HepG2 (cell line): ENCODE results near the gene OSR1. TPM values are rescaled to one million over a fixed set of nuclear protein-coding genes. Genes with fewer than 3 reads are reported as not detected.
A peak's percentile ranks its signal among the peaks of the same experiment; 100 is the strongest.

Experiments
- BCL6 ChIP-seq: IDR thresholded peaks from 2 replicates; pipeline ENCODE4 v1.6.1; 2016; ENCODE audit warnings: missing genetic modification reagents, missing compliant biosample characterization
- CEBPG ChIP-seq: IDR thresholded peaks from 2 replicates; pipeline ENCODE4 v1.6.1; 2016
- EP300 ChIP-seq, 3 experiments: sonication (generic) in 1 of 3; formaldehyde crosslinking in 1 of 3; IDR thresholded peaks; 2 replicates each; pipeline versions ENCODE4 v1.5.1 to v1.6.1; 2011 to 2020; ENCODE audit warnings: low read depth in 2 of 3, low read length in 2 of 3, borderline replicate concordance in 1 of 3, improper control_type of control experiment in 1 of 3, mild to moderate bottlenecking in 1 of 3, missing genetic modification reagents in 1 of 3, moderate library complexity in 1 of 3
- FOXO4 ChIP-seq: sonication (generic); formaldehyde crosslinking; conservative IDR thresholded peaks from 2 replicates; pipeline ENCODE4 v1.8.1; 2023; ENCODE audit warnings: missing genetic modification reagents
- MXD4 ChIP-seq: IDR thresholded peaks from 2 replicates; pipeline ENCODE4 v1.6.1; 2016; ENCODE audit warnings: mild to moderate bottlenecking, missing biosample characterization, missing genetic modification reagents
- PAWR ChIP-seq: sonication (generic); formaldehyde crosslinking; IDR thresholded peaks from 2 replicates; pipeline ENCODE4 v1.4.0; 2020; ENCODE audit warnings: missing genetic modification reagents, mild to moderate bottlenecking, borderline replicate concordance
- REPIN1 ChIP-seq: sonication (generic); formaldehyde crosslinking; IDR thresholded peaks from 2 replicates; pipeline ENCODE4 v1.8.0; 2022; ENCODE audit warnings: missing genetic modification reagents, low read depth, mild to moderate bottlenecking, borderline replicate concordance
- SSRP1 ChIP-seq: IDR thresholded peaks from 2 replicates; pipeline ENCODE4 v1.6.1; 2016; ENCODE audit warnings: control low read depth
- ZBED4 ChIP-seq: sonication (generic); formaldehyde crosslinking; IDR thresholded peaks from 2 replicates; pipeline ENCODE4 v1.4.0; 2020; ENCODE audit warnings: missing genetic modification reagents, borderline replicate concordance
- ZKSCAN8 ChIP-seq: IDR thresholded peaks from 2 replicates; pipeline ENCODE4 v1.6.1; 2016; ENCODE audit warnings: borderline replicate concordance, missing genetic modification reagents, missing compliant biosample characterization
- ZNF101 ChIP-seq: sonication (generic); formaldehyde crosslinking; IDR thresholded peaks from 2 replicates; pipeline ENCODE4 v1.4.0; 2020; ENCODE audit warnings: mild to moderate bottlenecking, low read depth, missing genetic modification reagents, borderline replicate concordance
- ZNF432 ChIP-seq: sonication (generic); formaldehyde crosslinking; IDR thresholded peaks from 2 replicates; pipeline ENCODE4 v1.5.0; 2020; ENCODE audit warnings: missing genetic modification reagents, mild to moderate bottlenecking, borderline replicate concordance
- ZNF530 ChIP-seq: sonication (generic); formaldehyde crosslinking; IDR thresholded peaks from 2 replicates; pipeline ENCODE4 v1.5.0; 2020; ENCODE audit warnings: low read depth, mild to moderate bottlenecking, missing genetic modification reagents
- ZNF570 ChIP-seq: sonication (generic); formaldehyde crosslinking; IDR thresholded peaks from 2 replicates; pipeline ENCODE4 v1.4.0; 2020; ENCODE audit warnings: mild to moderate bottlenecking, missing genetic modification reagents, borderline replicate concordance
- ZZZ3 ChIP-seq: sonication (generic); formaldehyde crosslinking; IDR thresholded peaks from 2 replicates; pipeline ENCODE4 v1.4.0; 2020; ENCODE audit warnings: missing genetic modification reagents, mild to moderate bottlenecking, borderline replicate concordance
- polyA plus RNA-seq, 8 experiments: library from polyadenylated mRNA; depleted of rRNA in 3 of 8; stranded (reverse) in 7 of 8; unstranded in 1 of 8; fragments of >200 nt; fragmentation: Illumina TruSeq in 4 of 8; extraction: Trizol in 4 of 8; gene quantifications; 2 replicates each; pipeline versions ENCODE4 v1.2.1 to v1.2.3, GENCODE V29; 2011 to 2016; ENCODE audit warnings: low read depth in 4 of 8, missing spikeins in 1 of 8, mixed read lengths in 1 of 8; ENCODE audit not compliant: insufficient read depth in 1 of 8
- total RNA-seq, 5 experiments: library from RNA; depleted of rRNA; stranded (reverse); fragments of >200 nt; fragmentation: Illumina TruSeq; extraction: Trizol; gene quantifications; 2 replicates each; pipeline ENCODE4 v1.2.3, GENCODE V29; 2016; ENCODE audit warnings: low read depth in 1 of 5
- TF ChIP-seq, protein P1 (sequence below): sonication (generic); formaldehyde crosslinking; IDR thresholded peaks from 2 replicates; pipeline ENCODE4 v1.4.0; 2020; ENCODE audit warnings: missing genetic modification reagents, borderline replicate concordance

OSR1 gene
- total and polyA plus RNA-seq, 2 of the 13 experiments (the other 11 are each of a cell fraction or from before 2014, with no cell fraction given) = 0.63 to 1.1 TPM

DNA sequence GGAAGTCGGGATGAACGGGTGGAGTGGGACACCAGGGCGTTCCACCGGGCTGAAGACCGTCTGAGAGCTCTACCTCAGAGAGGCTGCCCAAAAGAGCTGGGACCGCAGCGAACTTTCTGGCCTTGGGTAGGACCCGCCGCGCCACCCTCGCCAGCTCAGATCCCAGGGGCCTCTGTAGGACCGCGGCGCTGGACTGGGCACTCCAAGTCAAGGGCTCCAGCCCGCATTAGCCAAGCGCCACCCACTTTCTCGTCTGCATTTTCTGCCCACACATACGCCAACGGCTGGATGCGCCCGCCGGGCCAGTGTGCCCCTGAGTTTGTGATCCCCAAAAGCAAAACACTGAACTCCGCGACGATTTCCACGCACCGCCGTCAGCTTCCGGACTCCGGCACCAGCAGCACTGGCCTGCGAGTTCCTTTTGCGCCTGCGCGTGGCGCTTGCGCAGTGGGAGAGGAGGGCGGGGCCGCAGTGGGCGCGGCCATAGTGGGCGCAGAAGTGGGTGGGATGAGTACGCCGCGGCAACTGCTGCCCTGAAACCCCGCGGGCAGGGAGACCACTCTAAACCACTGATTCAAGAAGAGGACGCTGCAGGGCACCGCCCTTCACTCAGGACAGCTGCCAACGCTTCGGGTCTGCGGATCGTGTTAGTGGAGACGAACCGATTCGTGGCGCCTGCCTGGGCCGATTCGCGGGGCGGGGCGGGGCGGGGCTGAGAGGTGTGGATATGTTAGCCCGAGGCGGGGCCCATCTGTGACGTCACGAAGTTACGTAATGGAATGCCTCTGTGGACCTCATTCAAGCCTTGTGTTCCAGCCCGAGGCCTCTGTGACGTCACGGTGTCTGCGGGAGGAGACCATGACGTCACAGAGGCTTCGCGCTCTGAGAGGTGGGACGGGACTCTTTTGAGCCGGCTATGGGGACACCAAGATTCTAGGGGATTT lies 10.5 kb downstream of the OSR1 start (continued):
- TF ChIP-seq EP300 (IDR thresholded peaks at IDR 0.05; ENCODE audit: low read depth in 2 of 2, low read length in 2 of 2) (no peak), EP300 (CRISPR knock-in tag; IDR thresholded peaks at IDR 0.05; ENCODE audit: borderline replicate concordance) (peak; percentile 24; the same call in 1 of the 2 replicates), REPIN1 (CRISPR knock-in tag) (peak; percentile 82), ZNF101 (CRISPR knock-in tag) (peak; percentile 91; the same call in 1 of the 2 replicates), SSRP1 (CRISPR knock-in tag) (peak; percentile 91), MXD4 (CRISPR knock-in tag) (peak; percentile 55; the same call in 1 of the 2 replicates), CEBPG (CRISPR knock-in tag) (peak; percentile 77), ZNF530 (CRISPR knock-in tag) (no peak), ZKSCAN8 (CRISPR knock-in tag) (no peak), ZBED4 (CRISPR knock-in tag) (peak; percentile 75; the same call in 1 of the 2 replicates), ZZZ3 (no peak), ZNF570 (no peak), FOXO4 (0 out of 2 replicates have a peak, but pooled peaks have one; percentile 66), ZNF432 (no peak; the same call in 1 of the 2 replicates), PAWR (CRISPR knock-in tag) (peak; percentile 88; the same call in 1 of the 2 replicates), BCL6 (CRISPR knock-in tag) (0 out of 2 replicates have a peak, but pooled peaks have one; percentile 9)
- TF ChIP-seq, protein P1, sequence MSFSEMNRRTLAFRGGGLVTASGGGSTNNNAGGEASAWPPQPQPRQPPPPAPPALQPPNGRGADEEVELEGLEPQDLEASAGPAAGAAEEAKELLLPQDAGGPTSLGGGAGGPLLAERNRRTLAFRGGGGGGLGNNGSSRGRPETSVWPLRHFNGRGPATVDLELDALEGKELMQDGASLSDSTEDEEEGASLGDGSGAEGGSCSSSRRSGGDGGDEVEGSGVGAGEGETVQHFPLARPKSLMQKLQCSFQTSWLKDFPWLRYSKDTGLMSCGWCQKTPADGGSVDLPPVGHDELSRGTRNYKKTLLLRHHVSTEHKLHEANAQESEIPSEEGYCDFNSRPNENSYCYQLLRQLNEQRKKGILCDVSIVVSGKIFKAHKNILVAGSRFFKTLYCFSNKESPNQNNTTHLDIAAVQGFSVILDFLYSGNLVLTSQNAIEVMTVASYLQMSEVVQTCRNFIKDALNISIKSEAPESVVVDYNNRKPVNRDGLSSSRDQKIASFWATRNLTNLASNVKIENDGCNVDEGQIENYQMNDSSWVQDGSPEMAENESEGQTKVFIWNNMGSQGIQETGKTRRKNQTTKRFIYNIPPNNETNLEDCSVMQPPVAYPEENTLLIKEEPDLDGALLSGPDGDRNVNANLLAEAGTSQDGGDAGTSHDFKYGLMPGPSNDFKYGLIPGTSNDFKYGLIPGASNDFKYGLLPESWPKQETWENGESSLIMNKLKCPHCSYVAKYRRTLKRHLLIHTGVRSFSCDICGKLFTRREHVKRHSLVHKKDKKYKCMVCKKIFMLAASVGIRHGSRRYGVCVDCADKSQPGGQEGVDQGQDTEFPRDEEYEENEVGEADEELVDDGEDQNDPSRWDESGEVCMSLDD (CRISPR knock-in tag) = peak; percentile 88
